ENCODE measurements around the gene SLX4IP. TPM values are rescaled to one million over a fixed set of nuclear protein-coding genes. Genes with fewer than 3 reads are reported as not detected.

Gene SLX4IP
- polyA plus RNA-seq, 4 donors: 3.8 to 11.1 (median 8.6) TPM

DNA sequence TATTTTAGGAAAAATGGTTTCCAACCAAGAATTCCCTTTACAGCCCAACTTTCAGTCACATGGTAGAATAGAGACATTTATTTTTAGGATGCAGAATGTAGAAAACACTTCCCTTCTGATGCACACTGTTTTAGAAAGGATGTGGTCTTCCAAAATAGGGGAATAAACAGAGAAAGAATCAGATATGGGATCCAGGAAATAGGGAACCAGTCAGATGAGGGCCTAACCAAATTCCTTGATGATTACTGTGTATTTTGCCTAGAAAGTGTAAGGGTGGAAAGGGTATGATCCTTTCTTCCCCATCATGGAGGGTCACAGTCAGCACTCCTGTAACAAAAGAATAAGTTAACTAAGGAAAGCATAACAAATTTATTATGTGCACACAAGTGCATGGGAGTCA lies 27.4 kb downstream of the SLX4IP start:
- DNase-seq (ENCODE audit: low read depth in 4 of 4, low spot score in 3 of 4): no peak

DNA sequence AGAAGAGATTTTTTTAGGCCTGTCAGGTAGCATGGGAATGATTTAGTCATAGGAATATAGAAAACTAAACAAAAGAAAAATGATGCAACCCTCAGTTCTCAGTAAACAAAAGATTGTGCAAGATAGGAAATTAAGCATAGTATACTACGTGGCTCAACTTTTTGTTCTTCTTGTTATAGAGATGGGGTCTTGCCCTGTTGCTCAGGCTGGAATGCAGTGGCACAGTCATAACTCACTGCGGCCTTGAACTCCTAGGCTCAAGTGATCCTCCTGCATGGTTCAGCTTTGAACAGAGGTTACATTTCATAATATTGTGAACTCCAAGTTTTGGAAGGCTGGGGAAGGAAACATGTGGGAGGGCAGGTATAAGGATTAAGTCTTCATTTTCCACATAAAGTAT lies 28.5 kb downstream of the SLX4IP start:
- no peak for DNase-seq (ENCODE audit: low read depth in 4 of 4, low spot score in 3 of 4)

DNA sequence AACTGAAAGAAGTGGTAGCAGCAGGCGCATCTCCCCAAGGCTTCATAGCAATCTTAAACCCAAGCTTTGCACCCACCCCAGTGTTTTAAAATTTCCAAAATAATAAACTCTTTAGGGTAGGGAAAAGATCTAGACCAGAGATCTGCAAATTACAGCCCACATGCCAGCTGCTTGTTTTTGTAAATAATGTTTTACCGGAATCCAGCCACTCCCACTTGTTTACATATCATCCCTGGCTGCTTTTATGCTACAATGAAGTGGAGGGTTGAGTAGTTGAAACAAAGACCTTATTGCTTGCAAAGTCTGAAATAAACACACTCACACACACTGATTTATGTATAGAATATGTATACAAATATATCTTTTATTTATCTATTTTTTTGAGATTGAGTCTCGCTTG lies 30.0 kb downstream of the SLX4IP start:
- no peak for DNase-seq (ENCODE audit: low read depth in 4 of 4, low spot score in 3 of 4)

DNA sequence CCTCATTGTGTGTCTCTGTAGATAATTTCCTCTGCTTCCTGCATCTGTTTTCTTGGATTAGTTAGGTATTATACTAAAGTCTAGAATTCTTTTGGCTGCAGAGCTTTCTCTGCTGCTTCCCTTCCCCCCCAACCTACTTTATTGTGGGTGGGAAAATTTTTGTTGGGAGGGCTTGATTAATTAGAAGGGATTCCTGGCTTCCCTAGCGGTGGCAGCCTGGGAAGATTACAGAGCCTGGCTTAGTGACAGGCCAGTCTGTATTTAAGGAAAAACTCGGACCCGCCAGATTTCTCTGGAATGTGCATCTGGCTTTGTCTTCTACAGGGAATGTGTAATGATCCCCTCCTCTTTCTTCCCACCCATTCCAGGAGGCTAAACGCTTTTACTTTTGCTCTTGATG lies 31.2 kb downstream of the SLX4IP start:
- DNase-seq (ENCODE audit: low read depth in 4 of 4, low spot score in 3 of 4): no peak

DNA sequence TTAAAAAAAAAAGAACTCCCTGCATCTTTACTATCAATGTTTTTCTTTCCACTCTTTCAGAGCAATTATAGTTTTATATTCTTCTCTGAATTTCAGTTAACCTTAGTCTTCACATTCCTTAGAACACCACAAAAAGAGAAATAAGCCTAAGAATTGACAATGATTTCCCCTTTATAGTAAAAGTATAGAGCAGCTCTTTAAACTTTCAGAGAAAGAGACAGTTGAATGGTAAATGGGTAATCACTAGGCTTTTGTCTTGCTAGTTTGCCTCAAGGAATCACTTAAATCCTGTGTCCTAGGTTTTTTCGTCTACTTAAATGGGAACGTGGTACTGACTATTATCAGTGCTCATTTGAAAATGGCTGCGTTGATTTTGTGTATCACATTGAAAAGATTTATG lies 31.8 kb downstream of the SLX4IP start:
- no peak for DNase-seq (ENCODE audit: low read depth in 4 of 4, low spot score in 3 of 4)

DNA sequence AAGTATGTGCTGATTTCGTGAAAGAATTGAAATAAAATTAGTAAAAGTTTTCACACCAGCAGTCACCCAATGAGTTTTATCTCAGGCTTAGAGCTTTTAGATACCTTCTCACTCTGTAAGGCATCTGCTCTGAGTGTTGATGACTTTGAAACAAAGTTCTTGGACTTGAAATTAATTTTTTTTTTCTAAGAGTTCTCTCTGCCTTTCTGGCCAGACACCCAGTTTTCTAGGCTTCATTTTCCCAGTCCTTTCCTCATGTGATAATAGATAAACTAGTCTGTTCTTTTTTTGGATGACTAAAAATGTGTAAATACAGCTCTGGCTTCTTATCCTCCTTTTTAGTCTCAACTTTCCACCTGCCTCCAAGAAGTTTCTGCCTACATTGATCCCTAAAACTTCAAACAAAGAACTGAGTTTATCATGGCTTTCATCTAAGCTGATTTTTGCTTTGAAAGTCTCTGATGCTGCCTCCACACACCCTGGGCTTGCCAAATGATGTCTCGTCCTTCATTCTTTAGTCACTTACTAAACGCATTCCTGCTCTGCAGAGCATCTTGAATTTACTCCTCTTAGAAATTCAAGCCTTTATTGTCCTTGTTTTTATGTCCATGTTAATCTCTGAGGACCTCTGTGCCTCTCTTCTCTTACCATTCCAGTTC lies 32.7 kb downstream of the SLX4IP start:
- DNase-seq (ENCODE audit: low read depth in 4 of 4, low spot score in 3 of 4): no peak

DNA sequence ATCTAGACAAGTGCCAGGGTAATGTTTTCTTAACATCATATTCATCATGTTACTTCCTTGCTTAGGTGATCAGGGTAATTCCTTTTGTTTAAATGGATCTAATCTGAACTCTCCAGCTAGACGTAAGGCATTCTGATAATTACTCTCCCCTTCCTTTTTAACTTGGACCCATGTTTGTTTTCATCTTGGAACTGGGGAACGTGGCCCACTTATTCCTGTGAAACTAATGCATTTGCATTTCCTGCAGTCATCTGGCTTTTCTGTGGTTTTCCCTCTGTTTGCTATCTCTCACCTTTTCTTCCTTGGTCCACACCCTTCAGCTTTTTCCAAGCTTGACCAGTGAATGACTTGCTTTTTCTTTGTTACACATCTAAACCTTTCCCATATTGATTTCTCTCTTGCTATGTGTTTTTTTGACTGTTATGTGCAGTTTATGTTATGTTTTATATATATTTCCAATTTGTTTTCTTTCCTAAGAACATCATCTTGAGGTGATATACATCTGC lies 33.3 kb downstream of the SLX4IP start:
- DNase-seq (ENCODE audit: low read depth in 4 of 4, low spot score in 3 of 4): no peak

DNA sequence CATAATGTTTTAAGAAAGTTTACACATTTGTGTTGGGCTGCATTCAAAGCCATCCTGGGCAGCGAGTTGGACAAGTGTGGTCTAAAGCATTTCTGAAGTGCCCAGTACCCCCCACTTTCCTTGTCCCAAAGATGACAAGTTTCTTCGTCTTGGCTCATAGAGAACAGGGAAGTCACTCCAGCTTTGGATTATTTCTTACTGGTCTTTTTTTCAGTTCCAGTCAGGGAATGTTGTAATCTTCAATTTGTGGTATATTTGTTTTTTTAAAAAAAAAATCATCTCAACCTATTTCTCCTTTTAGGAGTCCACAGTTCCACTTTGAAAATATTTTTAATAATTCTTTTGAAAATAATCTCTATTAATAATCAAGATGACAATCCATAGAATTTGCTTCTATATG lies 34.0 kb downstream of the SLX4IP start:
- no peak for DNase-seq (ENCODE audit: low read depth in 4 of 4, low spot score in 3 of 4)

DNA sequence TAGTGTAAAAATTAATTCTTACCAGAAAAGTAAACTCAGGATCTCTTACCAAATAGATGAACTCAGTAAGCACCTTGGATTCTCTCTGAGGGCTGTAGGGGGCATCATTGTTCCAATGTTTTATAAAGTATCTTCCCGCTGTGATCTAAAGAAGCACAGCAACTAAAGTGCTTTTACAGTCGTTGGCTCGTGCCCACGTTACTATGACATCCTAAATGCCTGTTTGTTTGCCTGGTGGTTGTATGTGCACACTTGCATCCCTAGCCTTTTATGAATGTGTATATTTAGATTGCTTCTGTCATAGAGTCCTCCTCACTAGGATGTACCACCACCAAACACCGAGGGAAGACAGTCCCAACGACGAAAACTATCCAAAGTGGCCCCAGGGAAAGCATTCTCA lies 34.5 kb downstream of the SLX4IP start:
- DNase-seq (ENCODE audit: low read depth in 4 of 4, low spot score in 3 of 4): peak; percentile 38 to 59 (median 41)

DNA sequence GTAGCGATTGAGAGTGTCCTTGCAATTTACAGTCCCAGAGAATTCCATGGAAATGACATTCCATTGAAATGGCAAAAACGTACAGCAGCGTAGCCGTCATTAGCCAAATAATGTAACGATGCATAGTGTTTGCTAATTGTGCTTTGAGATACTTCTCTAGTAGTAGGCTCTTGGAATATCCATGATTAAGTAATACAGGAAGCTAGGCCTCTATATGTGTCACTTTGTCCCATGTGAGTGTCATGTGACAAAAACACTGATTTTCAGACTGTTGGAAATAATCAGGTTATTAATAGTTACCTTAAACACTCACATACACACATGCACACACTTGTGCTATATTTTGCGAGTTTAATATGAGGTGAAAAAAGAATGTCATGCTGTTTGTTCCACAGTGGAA lies 35.2 kb downstream of the SLX4IP start:
- no peak for DNase-seq (ENCODE audit: low read depth in 4 of 4, low spot score in 3 of 4)

DNA sequence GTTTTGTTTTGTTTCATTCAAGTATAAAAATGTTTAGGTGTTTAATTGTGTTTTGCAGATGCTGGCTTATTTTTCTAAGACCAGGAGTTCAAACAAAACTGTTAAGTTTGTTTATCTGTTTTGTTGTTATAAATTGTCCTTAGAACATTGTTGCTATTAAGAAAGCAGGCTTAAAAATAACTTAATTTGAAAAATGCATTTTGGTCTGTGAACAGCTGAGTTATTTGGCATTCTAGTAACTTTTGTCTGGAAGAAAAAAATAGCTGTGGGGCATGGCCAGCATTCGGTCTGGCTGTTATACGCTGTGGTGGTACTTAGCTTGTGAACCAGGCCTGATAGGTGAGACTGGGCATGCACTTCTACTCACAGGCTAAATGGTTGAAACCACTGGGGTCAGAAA lies 37.8 kb downstream of the SLX4IP start:
- no peak for DNase-seq (ENCODE audit: low read depth in 4 of 4, low spot score in 3 of 4)

DNA sequence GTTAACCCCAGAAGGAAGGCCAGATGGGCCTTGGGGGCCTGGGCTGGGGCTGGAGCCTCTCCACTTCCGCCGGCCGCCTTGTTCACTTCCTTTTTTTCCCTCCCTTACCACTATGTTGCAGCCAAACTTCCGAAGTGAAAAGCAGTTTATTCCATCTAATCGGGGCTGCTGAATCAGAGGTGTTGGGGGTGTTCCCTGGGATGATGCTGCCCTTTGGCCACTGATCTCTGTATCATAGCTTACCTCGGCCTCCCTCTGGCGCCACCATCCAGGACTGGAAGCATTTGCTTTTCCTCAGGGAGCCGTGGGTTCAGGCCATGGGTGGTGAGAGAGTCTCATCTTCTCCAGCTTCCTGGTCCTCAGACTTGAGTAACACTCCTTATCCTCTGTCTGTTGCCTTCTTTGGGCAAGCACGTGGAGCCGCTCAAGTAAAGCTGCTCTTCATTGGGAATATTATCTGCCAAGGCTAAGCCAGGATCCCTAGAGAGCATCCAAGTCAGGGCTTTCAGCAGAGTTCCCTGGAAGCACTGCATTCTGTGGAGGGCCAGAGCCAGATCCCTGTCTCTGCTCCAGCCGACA lies 39.6 kb downstream of the SLX4IP start:
- no peak for DNase-seq (ENCODE audit: low read depth in 4 of 4, low spot score in 3 of 4)

DNA sequence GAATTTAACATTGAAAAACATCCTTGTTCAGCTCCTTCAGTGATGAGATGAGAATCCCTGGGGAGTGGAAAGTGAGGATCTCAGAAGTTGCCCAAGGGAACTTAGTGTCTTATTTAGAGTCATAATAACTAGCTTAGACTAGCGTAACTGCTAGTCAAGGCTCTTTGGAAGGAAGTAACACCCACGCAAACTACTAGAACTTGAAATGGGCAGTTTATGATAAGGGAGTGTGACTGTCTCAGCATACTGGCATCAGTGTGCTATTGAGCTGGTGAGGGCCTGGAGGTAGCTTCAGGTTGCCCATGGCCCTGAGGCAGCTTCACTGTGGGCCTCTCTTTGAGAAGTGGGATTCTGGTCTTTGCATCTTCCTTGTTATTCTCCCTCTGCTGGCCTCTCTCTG lies 40.1 kb downstream of the SLX4IP start:
- no peak for DNase-seq (ENCODE audit: low read depth in 4 of 4, low spot score in 3 of 4)

DNA sequence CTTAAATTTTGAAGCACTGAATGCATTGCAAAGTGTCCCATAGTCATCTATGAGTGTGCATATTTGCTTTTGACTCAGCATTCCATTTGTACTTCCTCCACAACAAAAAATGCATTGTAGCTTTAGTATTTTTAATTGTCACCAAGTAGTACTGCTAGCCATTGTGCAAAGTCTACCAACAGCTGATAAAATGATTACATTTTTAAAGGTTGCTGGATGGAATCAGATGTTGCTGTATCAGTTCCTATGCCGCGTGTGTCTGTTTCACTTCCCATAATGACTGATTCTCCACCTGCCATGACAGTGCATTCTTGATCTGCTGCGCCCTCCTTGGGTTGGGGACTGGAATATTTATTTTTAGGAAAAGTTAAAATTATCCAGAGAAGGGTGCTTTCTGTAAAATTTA lies 41.2 kb downstream of the SLX4IP start:
- DNase-seq (ENCODE audit: low read depth in 4 of 4, low spot score in 3 of 4): no peak

DNA sequence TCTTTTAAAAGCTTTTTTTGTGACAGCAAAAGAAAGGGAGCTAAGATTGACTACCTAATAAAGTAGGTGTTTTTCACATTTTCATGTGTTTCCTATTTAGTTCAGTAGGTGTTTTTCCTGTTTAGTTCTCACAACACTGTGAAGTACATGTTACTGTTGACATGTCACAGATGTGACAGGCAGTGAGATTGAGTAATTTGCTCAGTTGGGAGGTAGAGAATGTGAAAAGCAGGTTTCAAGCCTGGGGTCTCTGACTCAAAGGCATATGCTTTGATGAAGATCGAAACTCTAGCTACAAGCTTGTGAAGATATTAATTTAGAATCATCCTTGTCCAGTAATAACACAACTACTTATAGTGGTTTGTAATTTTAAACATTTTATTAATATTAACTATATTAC lies 43.1 kb downstream of the SLX4IP start:
- no peak for DNase-seq (ENCODE audit: low read depth in 4 of 4, low spot score in 3 of 4)

DNA sequence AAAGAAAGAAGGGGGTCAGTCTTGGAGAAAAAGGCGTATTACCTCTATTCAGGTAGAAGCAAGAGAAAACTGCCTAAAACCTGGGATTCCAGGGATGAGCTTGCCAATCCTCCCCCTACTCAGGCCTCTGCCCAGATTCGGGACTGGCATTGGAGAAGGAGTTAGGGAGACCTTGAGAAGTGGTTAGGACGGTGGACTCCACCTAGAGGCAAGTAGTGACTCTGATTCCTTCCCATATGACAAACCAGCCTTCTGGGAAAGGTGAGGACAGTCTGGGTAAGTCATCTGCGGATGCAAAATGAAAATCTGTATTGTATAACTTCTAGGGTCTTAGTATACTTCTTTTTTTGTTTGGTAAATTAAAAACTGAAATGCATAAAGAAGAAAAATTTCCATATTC lies 43.8 kb downstream of the SLX4IP start:
- no peak for DNase-seq (ENCODE audit: low read depth in 4 of 4, low spot score in 3 of 4)

DNA sequence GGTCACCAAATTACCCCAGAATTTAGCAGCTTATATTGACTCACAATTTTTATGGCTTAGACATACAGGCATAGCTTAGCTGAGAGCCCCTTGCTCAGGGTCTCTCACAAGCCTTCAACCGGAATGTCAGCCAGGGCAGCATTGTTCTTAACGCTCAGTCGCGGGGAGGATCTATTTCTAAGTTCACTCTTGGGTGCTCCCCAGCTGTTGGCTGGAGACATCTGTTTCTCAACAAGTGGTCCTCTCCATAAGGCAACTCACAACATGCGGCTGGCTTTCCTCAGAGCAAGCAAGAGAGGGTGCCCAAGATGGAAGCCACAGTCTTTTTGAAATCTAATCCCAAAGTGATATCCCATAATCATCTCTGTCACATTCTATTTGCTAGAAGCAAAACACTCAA lies 46.6 kb downstream of the SLX4IP start:
- DNase-seq (ENCODE audit: low read depth in 4 of 4, low spot score in 3 of 4): no peak

DNA sequence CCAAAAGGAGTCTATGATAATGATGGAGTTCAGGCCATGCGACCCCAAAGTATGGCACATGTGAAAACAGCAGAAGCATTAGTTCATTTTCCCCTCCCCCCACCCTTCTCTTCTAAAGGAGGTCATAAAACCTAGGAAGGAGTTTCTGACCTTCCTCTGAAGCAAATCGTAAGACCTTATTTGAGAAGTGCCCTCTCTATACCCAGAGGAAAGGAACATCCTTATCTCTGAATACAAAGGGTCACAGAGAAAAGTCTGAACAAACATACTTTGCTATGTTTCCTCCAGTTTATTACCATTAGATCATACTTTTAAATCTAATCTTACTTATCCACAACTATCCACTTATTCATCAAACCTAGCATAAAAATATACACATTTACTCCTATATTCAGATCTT lies 48.6 kb downstream of the SLX4IP start:
- no peak for DNase-seq (ENCODE audit: low read depth in 4 of 4, low spot score in 3 of 4)

DNA sequence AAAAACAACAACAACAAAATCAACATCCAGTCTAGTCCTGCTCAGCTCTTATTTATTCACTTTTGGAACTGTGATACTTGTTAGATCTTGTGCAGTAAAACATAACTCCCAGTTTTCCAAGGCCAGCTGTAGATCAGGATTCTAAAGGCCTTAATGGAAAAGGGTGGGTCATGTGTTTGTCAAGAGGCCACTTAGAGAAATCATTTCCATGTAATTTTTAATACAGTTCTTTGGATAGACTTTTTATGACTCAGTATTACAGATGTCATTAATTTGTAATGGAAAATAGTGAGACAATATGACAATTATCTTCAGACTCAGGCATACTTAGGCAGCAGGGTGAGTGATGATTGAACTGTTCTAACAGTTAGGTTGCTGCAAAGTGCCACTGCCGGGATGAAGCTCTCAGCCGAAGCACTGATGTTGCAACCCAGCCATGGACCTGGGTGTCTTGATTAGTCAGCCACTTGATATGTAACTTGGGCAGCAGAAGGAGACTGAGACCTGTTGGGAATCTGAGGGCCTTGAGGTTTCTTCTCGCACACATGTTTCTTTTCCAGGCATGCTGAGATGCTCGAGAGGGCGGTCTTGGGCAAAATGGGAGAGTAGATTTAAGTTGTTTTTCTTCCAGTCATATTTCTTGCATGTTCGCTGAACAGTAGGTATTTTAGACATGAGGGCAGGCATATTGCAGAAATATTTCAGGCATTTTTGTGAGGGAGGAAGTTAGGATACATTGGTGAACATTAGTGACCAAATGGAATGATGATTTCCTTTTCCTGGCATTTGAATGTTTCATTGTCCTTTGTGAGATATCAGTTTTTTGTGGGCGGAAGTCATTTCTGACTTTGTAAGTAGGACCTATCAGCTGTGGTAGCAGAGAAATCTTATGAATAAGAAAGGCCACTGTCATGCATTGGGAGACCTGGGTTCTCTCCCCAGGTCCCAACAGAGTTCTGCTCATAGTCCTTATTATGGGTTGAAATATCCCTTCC lies 52.3 kb downstream of the SLX4IP start:
- DNase-seq (ENCODE audit: low read depth in 4 of 4, low spot score in 3 of 4): no peak

DNA sequence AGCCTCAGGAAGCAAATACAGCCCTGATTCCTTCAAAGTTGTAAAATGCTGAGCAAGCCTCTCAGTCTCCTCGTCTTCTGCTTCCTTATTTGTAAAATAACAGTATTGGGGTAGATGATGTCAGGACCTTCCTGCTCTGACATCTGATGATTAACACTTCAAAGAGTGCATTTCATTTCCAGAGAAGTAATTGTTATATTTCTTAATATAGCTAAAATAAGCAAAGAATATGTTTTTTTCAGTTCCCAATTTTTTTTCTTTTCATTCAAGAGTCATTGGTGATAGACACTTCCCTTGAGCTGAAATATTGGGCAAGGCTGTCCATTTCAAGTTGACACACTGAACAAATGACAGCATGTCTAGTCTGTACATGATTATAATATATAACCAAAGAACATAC lies 53.4 kb downstream of the SLX4IP start:
- no peak for DNase-seq (ENCODE audit: low read depth in 4 of 4, low spot score in 3 of 4)

DNA sequence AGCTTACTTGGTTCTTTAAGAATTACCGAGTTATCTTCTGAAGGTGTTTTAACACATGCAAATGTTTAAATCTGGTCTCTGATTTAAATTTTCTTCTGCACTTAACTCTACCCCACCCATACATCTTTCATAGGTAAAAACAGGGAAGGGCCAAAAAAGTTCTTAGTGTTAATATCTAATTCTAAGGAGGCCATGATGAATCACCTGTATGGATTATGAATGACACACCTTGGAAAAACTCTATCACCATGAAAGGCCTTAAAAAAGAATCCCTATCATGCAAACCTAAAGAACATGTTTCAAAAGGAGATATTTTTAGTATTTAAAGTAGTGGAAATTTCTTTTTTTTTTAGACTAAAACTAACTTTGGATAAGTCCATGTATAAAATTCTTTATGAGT lies 54.7 kb downstream of the SLX4IP start:
- DNase-seq (ENCODE audit: low read depth in 4 of 4, low spot score in 3 of 4): no peak

DNA sequence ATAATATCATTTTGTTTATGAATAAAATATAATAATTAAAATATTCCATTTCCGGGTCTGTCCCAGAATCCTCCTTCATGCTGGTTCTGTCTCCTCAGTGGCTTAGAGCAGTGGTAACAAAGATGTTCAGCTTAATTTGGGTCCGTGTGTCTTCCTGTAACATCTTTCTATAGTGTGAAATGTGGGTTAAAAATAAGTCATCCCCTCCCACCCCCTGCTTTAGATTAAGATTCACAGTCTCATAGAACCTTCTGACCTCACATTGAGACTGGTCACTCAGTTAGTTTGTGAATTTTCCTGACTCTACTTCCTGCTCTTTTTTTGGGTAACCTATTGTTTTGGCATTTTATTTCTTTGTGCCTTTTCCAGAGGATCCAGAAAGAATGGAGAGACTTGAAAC lies 55.2 kb downstream of the SLX4IP start:
- no peak for DNase-seq (ENCODE audit: low read depth in 4 of 4, low spot score in 3 of 4)

All from left renal pelvis (tissue), 4 donors.